EH (cell line): Measurements from ENCODE around the gene HEATR1.
A peak's percentile ranks its signal among the peaks of the same experiment; 100 is the strongest.

Experiments used
- DNase-seq: peaks from one replicate; pipeline ENCODE4 v3.0.0-alpha.2; 2015; ENCODE audit warnings: low read depth

HEATR1 gene

GRCh38 chr1:236543065-236543669 lies 61.1 kb downstream of the HEATR1 start:
- DNase-seq = no peak

GRCh38 chr1:236541710-236542109 lies 62.6 kb downstream of the HEATR1 start:
- no peak for DNase-seq

- DNase-seq = no peak
These were observed 63.4 kb downstream of the HEATR1 start for GRCh38 chr1:236540813-236541465.

GRCh38 chr1:236536540-236536939 lies 67.8 kb downstream of the HEATR1 start:
- no peak for DNase-seq

- no peak for DNase-seq
These were observed 68.6 kb downstream of the HEATR1 start for GRCh38 chr1:236535662-236536161.

GRCh38 chr1:236535190-236535589 lies 69.1 kb downstream of the HEATR1 start:
- DNase-seq = no peak

- DNase-seq = peak; percentile 77
These were observed 70.1 kb downstream of the HEATR1 start for GRCh38 chr1:236534151-236534651.

GRCh38 chr1:236532850-236533249 lies 71.5 kb downstream of the HEATR1 start:
- DNase-seq = no peak

GRCh38 chr1:236530959-236531358 lies 73.4 kb downstream of the HEATR1 start:
- no peak for DNase-seq

- DNase-seq = no peak
These were observed 74.0 kb downstream of the HEATR1 start for GRCh38 chr1:236530286-236530685.

- DNase-seq = no peak
These were observed 78.2 kb downstream of the HEATR1 start for GRCh38 chr1:236526079-236526478.

GRCh38 chr1:236524895-236525184 lies 79.5 kb downstream of the HEATR1 start:
- no peak for DNase-seq

GRCh38 chr1:236524142-236524894 lies 80.0 kb downstream of the HEATR1 start:
- peak; percentile 85 for DNase-seq

GRCh38 chr1:236523704-236524141 lies 80.6 kb downstream of the HEATR1 start, which contains the start of gene LGALS8:
Gene LGALS8, plus strand, starts transcription at chr1:236523982. Its CDS starts 2,089 bp downstream, at chr1:236526071.
- peak; percentile 86 for DNase-seq

GRCh38 chr1:236522937-236523703 lies 81.2 kb downstream of the HEATR1 start:
- DNase-seq = no peak

GRCh38 chr1:236520445-236521005 lies 83.8 kb downstream of the HEATR1 start:
- DNase-seq = no peak

GRCh38 chr1:236518322-236518721 lies 86.0 kb downstream of the HEATR1 start:
- DNase-seq = peak; percentile 20

- DNase-seq = peak; percentile 88
These were observed 87.2 kb downstream of the HEATR1 start for GRCh38 chr1:236516929-236517704.

- DNase-seq = no peak
These were observed 88.8 kb downstream of the HEATR1 start for GRCh38 chr1:236515443-236515958.

- DNase-seq = no peak
These were observed 89.4 kb downstream of the HEATR1 start for GRCh38 chr1:236514703-236515442.
